HepG2 (cell line): ENCODE results near the gene RSRC2. TPM values are rescaled to one million over a fixed set of nuclear protein-coding genes. Genes with fewer than 3 reads are reported as not detected.

Experiments used
- ADNP ChIP-seq: sonication (generic); formaldehyde crosslinking; IDR thresholded peaks from 2 replicates; pipeline ENCODE4 v1.4.0; 2020; ENCODE audit warnings: missing genetic modification reagents
- ATF1 ChIP-seq: IDR thresholded peaks from 2 replicates; pipeline ENCODE4 v1.6.1; 2016; ENCODE audit warnings: mild to moderate bottlenecking, control low read depth
- EED ChIP-seq: sonication (generic); formaldehyde crosslinking; IDR thresholded peaks from 2 replicates; pipeline ENCODE4 v1.5.0; 2020; ENCODE audit warnings: mild to moderate bottlenecking, missing genetic modification reagents
- ETV6 ChIP-seq: sonication (generic); formaldehyde crosslinking; conservative IDR thresholded peaks from 2 replicates; pipeline ENCODE4 v1.4.0; 2020; ENCODE audit warnings: missing genetic modification reagents
- FOXA1 ChIP-seq, 2 experiments: fragments of 450-650 bp in 1 of 2; sonication (generic) in 1 of 2; formaldehyde crosslinking in 1 of 2; IDR thresholded peaks; 2 replicates each; pipeline versions ENCODE4 v1.4.0 to v1.6.1; 2016 to 2020; ENCODE audit warnings: missing genetic modification reagents in 1 of 2
- FOXP4 ChIP-seq: sonication (generic); formaldehyde crosslinking; IDR thresholded peaks from 2 replicates; pipeline ENCODE4 v1.4.0; 2020; ENCODE audit warnings: missing genetic modification reagents
- NFE2 ChIP-seq: sonication (generic); formaldehyde crosslinking; IDR thresholded peaks from 2 replicates; pipeline ENCODE4 v1.4.0; 2020; ENCODE audit warnings: missing genetic modification reagents
- POGK ChIP-seq: sonication (generic); formaldehyde crosslinking; conservative IDR thresholded peaks from 2 replicates; pipeline ENCODE4 v1.8.0; 2022; ENCODE audit warnings: mild to moderate bottlenecking, moderate library complexity, missing genetic modification reagents
- RFXAP ChIP-seq: sonication (generic); formaldehyde crosslinking; IDR thresholded peaks from 2 replicates; pipeline ENCODE4 v1.4.0; 2020; ENCODE audit warnings: missing genetic modification reagents, borderline replicate concordance
- SOX6 ChIP-seq, 2 experiments: fragments of 450-650 bp in 1 of 2; sonication (generic) in 1 of 2; formaldehyde crosslinking in 1 of 2; IDR thresholded peaks; 2 replicates each; pipeline versions ENCODE4 v1.4.0 to v1.6.1; 2017 to 2020; ENCODE audit warnings: antibody characterized with exemption in 1 of 2, mild to moderate bottlenecking in 1 of 2, missing genetic modification reagents in 1 of 2
- SP5 ChIP-seq: IDR thresholded peaks from 2 replicates; pipeline ENCODE4 v1.6.1; 2016; ENCODE audit warnings: low read depth, borderline replicate concordance
- YEATS4 ChIP-seq: sonication (generic); formaldehyde crosslinking; IDR thresholded peaks from 2 replicates; pipeline ENCODE4 v1.4.0; 2020; ENCODE audit warnings: missing genetic modification reagents, borderline replicate concordance
- ZNF17 ChIP-seq: sonication (generic); formaldehyde crosslinking; IDR thresholded peaks from 2 replicates; pipeline ENCODE4 v1.5.0; 2020; ENCODE audit warnings: mild to moderate bottlenecking, missing genetic modification reagents
- ZNF329 ChIP-seq: sonication (generic); formaldehyde crosslinking; IDR thresholded peaks from 2 replicates; pipeline ENCODE4 v1.9.0; 2021; ENCODE audit warnings: low read depth, mild to moderate bottlenecking, missing genetic modification reagents
- ZNF432 ChIP-seq: sonication (generic); formaldehyde crosslinking; IDR thresholded peaks from 2 replicates; pipeline ENCODE4 v1.5.0; 2020; ENCODE audit warnings: missing genetic modification reagents, mild to moderate bottlenecking, borderline replicate concordance
- ZNF552 ChIP-seq: sonication (generic); formaldehyde crosslinking; IDR thresholded peaks from 2 replicates; pipeline ENCODE4 v1.9.0; 2022; ENCODE audit warnings: missing genetic modification reagents, mild to moderate bottlenecking, borderline replicate concordance
- ZNF660 ChIP-seq: sonication (generic); formaldehyde crosslinking; IDR thresholded peaks from 2 replicates; pipeline ENCODE4 v1.5.1; 2020; ENCODE audit warnings: mild to moderate bottlenecking, low read depth, missing genetic modification reagents, borderline replicate concordance
- polyA plus RNA-seq, 8 experiments: library from polyadenylated mRNA; depleted of rRNA in 3 of 8; stranded (reverse) in 7 of 8; unstranded in 1 of 8; fragments of >200 nt; fragmentation: Illumina TruSeq in 4 of 8; extraction: Trizol in 4 of 8; gene quantifications; 2 replicates each; pipeline versions ENCODE4 v1.2.1 to v1.2.3, GENCODE V29; 2011 to 2016; ENCODE audit warnings: low read depth in 4 of 8, missing spikeins in 1 of 8, mixed read lengths in 1 of 8; ENCODE audit not compliant: insufficient read depth in 1 of 8
- total RNA-seq, 5 experiments: library from RNA; depleted of rRNA; stranded (reverse); fragments of >200 nt; fragmentation: Illumina TruSeq; extraction: Trizol; gene quantifications; 2 replicates each; pipeline ENCODE4 v1.2.3, GENCODE V29; 2016; ENCODE audit warnings: low read depth in 1 of 5
- TF ChIP-seq, protein P1 (sequence below): sonication (generic); formaldehyde crosslinking; IDR thresholded peaks from 2 replicates; pipeline ENCODE4 v1.4.0; 2020; ENCODE audit warnings: missing genetic modification reagents, borderline replicate concordance
- TF ChIP-seq, protein P2 (sequence below): sonication (generic); formaldehyde crosslinking; IDR thresholded peaks from 2 replicates; pipeline ENCODE4 v1.4.0; 2020; ENCODE audit warnings: missing genetic modification reagents, borderline replicate concordance
- TF ChIP-seq, protein P3 (sequence below): sonication (generic); formaldehyde crosslinking; IDR thresholded peaks from 2 replicates; pipeline ENCODE4 v1.4.0; 2020; ENCODE audit warnings: missing genetic modification reagents

RSRC2 gene
- total and polyA plus RNA-seq, 2 of the 13 experiments (the other 11 are each of a cell fraction or from before 2014, with no cell fraction given), result 31.4 to 77.8 TPM

- TF ChIP-seq, protein P1, sequence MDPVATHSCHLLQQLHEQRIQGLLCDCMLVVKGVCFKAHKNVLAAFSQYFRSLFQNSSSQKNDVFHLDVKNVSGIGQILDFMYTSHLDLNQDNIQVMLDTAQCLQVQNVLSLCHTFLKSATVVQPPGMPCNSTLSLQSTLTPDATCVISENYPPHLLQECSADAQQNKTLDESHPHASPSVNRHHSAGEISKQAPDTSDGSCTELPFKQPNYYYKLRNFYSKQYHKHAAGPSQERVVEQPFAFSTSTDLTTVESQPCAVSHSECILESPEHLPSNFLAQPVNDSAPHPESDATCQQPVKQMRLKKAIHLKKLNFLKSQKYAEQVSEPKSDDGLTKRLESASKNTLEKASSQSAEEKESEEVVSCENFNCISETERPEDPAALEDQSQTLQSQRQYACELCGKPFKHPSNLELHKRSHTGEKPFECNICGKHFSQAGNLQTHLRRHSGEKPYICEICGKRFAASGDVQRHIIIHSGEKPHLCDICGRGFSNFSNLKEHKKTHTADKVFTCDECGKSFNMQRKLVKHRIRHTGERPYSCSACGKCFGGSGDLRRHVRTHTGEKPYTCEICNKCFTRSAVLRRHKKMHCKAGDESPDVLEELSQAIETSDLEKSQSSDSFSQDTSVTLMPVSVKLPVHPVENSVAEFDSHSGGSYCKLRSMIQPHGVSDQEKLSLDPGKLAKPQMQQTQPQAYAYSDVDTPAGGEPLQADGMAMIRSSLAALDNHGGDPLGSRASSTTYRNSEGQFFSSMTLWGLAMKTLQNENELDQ (CRISPR knock-in tag), result no peak
- TF ChIP-seq ZNF432 (CRISPR knock-in tag) (no peak), FOXA1 (IDR thresholded peaks at IDR 0.05) (peak; percentile 78), FOXA1 (CRISPR knock-in tag; IDR thresholded peaks at IDR 0.05) (peak; percentile 89), ETV6 (no peak), ZNF552 (CRISPR knock-in tag) (no peak), POGK (CRISPR knock-in tag) (0 out of 2 replicates have a peak, but pooled peaks have one; percentile 29), ADNP (CRISPR knock-in tag) (no peak), RFXAP (CRISPR knock-in tag) (no peak), NFE2 (CRISPR knock-in tag) (no peak), FOXP4 (CRISPR knock-in tag) (peak; percentile 99), ZNF660 (CRISPR knock-in tag) (no peak), ZNF329 (CRISPR knock-in tag) (no peak), SP5 (CRISPR knock-in tag) (peak; percentile 59), YEATS4 (CRISPR knock-in tag) (peak; percentile 23; the same call in 1 of the 2 replicates), ZNF17 (CRISPR knock-in tag) (no peak), EED (CRISPR knock-in tag) (no peak), ATF1 (CRISPR knock-in tag) (no peak), SOX6 (IDR thresholded peaks at IDR 0.05) (no peak), SOX6 (CRISPR knock-in tag; IDR thresholded peaks at IDR 0.05) (peak; percentile 94)
- TF ChIP-seq, protein P2, sequence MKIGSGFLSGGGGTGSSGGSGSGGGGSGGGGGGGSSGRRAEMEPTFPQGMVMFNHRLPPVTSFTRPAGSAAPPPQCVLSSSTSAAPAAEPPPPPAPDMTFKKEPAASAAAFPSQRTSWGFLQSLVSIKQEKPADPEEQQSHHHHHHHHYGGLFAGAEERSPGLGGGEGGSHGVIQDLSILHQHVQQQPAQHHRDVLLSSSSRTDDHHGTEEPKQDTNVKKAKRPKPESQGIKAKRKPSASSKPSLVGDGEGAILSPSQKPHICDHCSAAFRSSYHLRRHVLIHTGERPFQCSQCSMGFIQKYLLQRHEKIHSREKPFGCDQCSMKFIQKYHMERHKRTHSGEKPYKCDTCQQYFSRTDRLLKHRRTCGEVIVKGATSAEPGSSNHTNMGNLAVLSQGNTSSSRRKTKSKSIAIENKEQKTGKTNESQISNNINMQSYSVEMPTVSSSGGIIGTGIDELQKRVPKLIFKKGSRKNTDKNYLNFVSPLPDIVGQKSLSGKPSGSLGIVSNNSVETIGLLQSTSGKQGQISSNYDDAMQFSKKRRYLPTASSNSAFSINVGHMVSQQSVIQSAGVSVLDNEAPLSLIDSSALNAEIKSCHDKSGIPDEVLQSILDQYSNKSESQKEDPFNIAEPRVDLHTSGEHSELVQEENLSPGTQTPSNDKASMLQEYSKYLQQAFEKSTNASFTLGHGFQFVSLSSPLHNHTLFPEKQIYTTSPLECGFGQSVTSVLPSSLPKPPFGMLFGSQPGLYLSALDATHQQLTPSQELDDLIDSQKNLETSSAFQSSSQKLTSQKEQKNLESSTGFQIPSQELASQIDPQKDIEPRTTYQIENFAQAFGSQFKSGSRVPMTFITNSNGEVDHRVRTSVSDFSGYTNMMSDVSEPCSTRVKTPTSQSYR, result peak; percentile 32; the same call in 1 of the 2 replicates
- TF ChIP-seq, protein P3, sequence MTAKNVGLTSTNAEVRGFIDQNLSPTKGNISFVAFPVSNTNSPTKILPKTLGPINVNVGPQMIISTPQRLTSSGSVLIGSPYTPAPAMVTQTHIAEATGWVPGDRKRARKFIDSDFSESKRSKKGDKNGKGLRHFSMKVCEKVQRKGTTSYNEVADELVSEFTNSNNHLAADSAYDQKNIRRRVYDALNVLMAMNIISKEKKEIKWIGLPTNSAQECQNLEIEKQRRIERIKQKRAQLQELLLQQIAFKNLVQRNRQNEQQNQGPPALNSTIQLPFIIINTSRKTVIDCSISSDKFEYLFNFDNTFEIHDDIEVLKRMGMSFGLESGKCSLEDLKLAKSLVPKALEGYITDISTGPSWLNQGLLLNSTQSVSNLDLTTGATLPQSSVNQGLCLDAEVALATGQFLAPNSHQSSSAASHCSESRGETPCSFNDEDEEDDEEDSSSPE, result peak; percentile 34; the same call in 1 of the 2 replicates
Observed at GRCh38 chr12:122489038-122489437, 37.7 kb downstream of the RSRC2 start (continued).
